AG04450 (cell line): ENCODE data around the gene HBM. TPM values are rescaled to one million over a fixed set of nuclear protein-coding genes. Genes with fewer than 3 reads are reported as not detected.
"Not testable (repeated sequence)": the region's sequence is repeated elsewhere in the genome, so short reads cannot be mapped to it uniquely, and the experiment has no call there.

Experiments used
- CTCF ChIA-PET: fragments of 300-600, 350-600 bp; formaldehyde crosslinking; extraction: SDS; loops from one replicate; lab custom pipeline; 2022; ENCODE audit warnings: antibody characterized with exemption, inconsistent platforms; lab: Charles Lee
- POLR2A ChIA-PET: fragments of 350-600 bp; formaldehyde crosslinking; extraction: SDS; loops from one replicate; lab custom pipeline; 2021; ENCODE audit warnings: antibody characterized with exemption, inconsistent platforms; lab: Yijun Ruan, JAX
- DNase-seq: peaks from one replicate; pipeline ENCODE4 v3.0.0-alpha.2; 2011; ENCODE audit warnings: low read depth, low spot score
- H3K27ac ChIP-seq: one replicate; pipeline ENCODE4 v1.5.1; 2012; ENCODE audit warnings: low read depth, low read length, control low read depth
- H3K27me3 ChIP-seq: one replicate; pipeline ENCODE4 v1.6.0; 2012; ENCODE audit warnings: low read length; ENCODE audit not compliant: control insufficient read depth, insufficient read depth
- H3K4me3 ChIP-seq: 2 replicates; pipeline ENCODE4 v1.5.1; 2011; ENCODE audit warnings: mild to moderate bottlenecking, low read depth, low read length, control low read depth
- H3K9me3 ChIP-seq: 2 replicates; pipeline ENCODE4 v1.5.1; 2012; ENCODE audit warnings: low read length; ENCODE audit not compliant: control insufficient read depth, insufficient read depth
- CTCF ChIP-seq: IDR thresholded peaks from 2 replicates; pipeline ENCODE4 v1.5.1; 2011; ENCODE audit warnings: low read depth, low read length, control low read depth, inconsistent platforms
- polyA plus RNA-seq: library from polyadenylated mRNA; depleted of rRNA; stranded (reverse); fragments of >200 nt; gene quantifications from 2 replicates; pipeline ENCODE4 v1.2.3, GENCODE V29; 2011

Gene HBM
- polyA plus RNA-seq, 1 experiment: not detected

GRCh38 chr16:167122-167690, 1.4 kb downstream of the HBM start:
- no peak overlapping the region for H3K27ac ChIP-seq
- H3K9me3 ChIP-seq: no peaks in the 10 kb centered on the region; the same call in 1 of the 2 replicates
- no peak for DNase-seq
- no peak for TF ChIP-seq CTCF
- H3K4me3 ChIP-seq: no peak overlapping the region
- POLR2A ChIA-PET: no interaction called here
- peaks cover 47% of the 10 kb centered on the region for H3K27me3 ChIP-seq
- CTCF ChIA-PET: interaction anchor here (1.9 kb wide), 1 partner anchor 15 kb away, joined by 5 read pairs; no protein-coding TSS in a partner anchor

GRCh38 chr16:168424-168823, 2.6 kb downstream of the HBM start:
- CTCF ChIA-PET: interaction anchor here (0.5 to 1.9 kb wide), 5 partner anchors 12 to 72 kb away, joined by 3 to 5 read pairs (median 3); partner anchors contain the start of gene HBQ1
- H3K27ac ChIP-seq: no peak overlapping the region
- TF ChIP-seq CTCF: no peak
- no peak for DNase-seq
- POLR2A ChIA-PET: no interaction called here
- no peaks in the 10 kb centered on the region; the same call in 1 of the 2 replicates for H3K9me3 ChIP-seq
- H3K27me3 ChIP-seq: peaks cover 44% of the 10 kb centered on the region
- H3K4me3 ChIP-seq: no peak overlapping the region

- TF ChIP-seq CTCF: no peak
- Histone ChIP-seq H3K27ac (no peak overlapping the region), H3K9me3 (no peaks in the 10 kb centered on the region; the same call in 1 of the 2 replicates), H3K4me3 (no peak overlapping the region), H3K27me3 (peaks cover 47% of the 10 kb centered on the region)
- CTCF ChIA-PET: interaction anchor here (1.0 to 1.9 kb wide), 4 partner anchors 11 to 72 kb away, joined by 3 to 5 read pairs (median 4); partner anchors contain the start of gene HBQ1
- no peak for DNase-seq
- POLR2A ChIA-PET: no interaction called here
These were observed 3.2 kb downstream of the HBM start for GRCh38 chr16:169014-169413.

- CTCF ChIA-PET: interaction anchor here (1.8 kb wide), 1 partner anchor 63 kb away, joined by 8 read pairs; no protein-coding TSS in a partner anchor
- peaks cover 53% of the 10 kb centered on the region for H3K27me3 ChIP-seq
- H3K9me3 ChIP-seq, POLR2A ChIA-PET, H3K27ac ChIP-seq, DNase-seq, H3K4me3 ChIP-seq: not testable (repeated sequence)
These were observed 4.3 kb downstream of the HBM start for GRCh38 chr16:170088-170507.

DNA sequence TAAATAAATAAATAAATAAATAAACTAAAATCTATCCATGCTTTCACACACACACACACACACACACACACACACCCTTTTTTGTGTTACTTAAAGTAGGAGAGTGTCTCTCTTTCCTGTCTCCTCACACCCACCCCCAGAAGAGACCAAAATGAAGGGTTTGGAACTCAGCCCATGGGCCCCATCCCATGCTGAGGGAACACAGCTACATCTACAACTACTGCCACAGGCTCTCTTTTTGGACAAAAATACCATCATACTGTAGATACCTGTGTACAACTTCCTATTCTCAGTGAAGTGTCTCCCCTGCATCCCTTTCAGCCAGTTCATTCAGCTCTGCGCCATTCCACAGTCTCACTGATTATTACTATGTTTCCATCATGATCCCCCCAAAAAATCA, 5.0 kb downstream of the HBM start:
- POLR2A ChIA-PET: no interaction called here
- CTCF ChIA-PET: interaction anchor here (1.8 kb wide), 1 partner anchor 64 kb away, joined by 8 read pairs; no protein-coding TSS in a partner anchor
- Histone ChIP-seq H3K27ac (no peak overlapping the region), H3K27me3 (peaks cover 52% of the 10 kb centered on the region), H3K4me3 (no peak overlapping the region), H3K9me3 (no peaks in the 10 kb centered on the region; the same call in 1 of the 2 replicates)
- DNase-seq: no peak
- no peak for TF ChIP-seq CTCF

GRCh38 chr16:172374-172941, 6.7 kb downstream of the HBM start, which contains the start of gene HBA2:
Gene HBA2, plus strand, starts transcription at chr16:172876. Its CDS starts 37 bp downstream, at chr16:172913.
- CTCF ChIA-PET, POLR2A ChIA-PET, H3K9me3 ChIP-seq, DNase-seq, H3K27ac ChIP-seq, H3K4me3 ChIP-seq: not testable (repeated sequence)
- H3K27me3 ChIP-seq: peaks cover 40% of the 10 kb centered on the region

- DNase-seq, H3K27ac ChIP-seq, CTCF ChIA-PET, POLR2A ChIA-PET, H3K4me3 ChIP-seq, H3K9me3 ChIP-seq: not testable (repeated sequence)
- peaks cover 40% of the 10 kb centered on the region for H3K27me3 ChIP-seq
These were observed 7.6 kb downstream of the HBM start for GRCh38 chr16:173211-173854.
